ENCODE results near the gene ODF2L.
"Not testable (repeated sequence)": the region's sequence is repeated elsewhere in the genome, so short reads cannot be mapped to it uniquely, and the experiment has no call there.

The ODF2L gene

DNA sequence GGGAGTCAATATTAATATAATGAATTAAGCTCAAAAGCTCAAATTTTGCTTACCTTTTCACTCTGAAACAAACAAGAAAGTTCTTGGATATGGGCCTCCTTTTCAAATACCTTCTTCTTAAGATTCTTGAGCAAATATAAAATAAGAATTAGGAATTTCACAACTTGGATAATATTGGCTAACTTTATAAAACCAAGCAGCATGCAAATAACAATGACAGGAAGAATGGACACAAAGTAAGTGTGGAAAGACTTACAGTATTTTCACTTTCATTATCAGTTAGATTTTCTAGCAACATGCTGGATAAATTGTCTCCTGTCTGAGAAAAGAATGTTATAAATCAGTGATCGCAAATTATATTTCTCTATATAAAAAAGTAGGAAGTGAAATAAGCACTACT lies 13.2 kb downstream of the ODF2L start:
- no peak for DNase-seq

DNA sequence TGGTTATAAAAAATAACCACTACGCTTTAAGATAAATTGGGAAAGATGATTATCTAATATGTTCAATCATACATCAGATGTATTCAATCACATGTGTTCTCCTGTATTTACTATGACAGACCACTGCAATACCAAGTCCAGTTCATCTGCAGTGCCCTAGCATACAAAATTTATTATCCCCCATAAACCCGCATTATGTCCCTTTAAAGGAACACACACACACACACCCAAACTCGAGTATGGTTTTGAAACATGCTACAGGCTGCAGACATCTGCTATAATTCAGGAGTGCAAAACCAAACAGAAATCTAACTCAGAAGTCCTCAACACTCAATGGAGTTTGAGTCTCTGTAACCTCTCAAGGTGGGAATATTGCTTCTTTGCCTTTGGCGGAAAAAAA lies 14.9 kb downstream of the ODF2L start:
- no peak for DNase-seq

DNA sequence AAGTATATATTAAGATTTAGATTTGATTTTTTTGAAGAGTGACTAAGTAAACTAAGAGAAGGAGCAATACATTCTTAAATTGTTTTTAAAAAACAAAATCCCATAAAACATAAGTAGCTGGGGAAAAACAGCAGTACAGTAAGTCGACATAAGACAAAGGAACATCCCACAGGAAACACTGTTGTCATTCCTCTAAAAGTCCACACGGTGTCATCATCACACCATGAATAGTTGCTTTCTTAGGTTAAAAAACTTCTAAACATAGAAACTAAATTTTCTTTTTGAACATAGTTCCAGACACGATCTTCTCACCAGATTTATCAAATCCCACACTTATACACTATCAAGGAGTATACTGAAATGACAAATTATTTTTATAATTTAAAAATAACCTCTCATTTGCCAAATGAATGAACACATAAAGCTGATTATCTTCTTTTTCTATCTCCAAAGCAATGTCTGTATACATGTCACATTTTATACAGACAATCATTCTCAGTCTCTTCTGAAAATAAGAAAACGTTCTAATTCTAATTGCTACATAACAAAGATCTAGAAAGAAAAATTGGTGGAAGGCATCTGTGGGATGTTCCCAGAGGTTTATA lies 15.8 kb downstream of the ODF2L start:
- DNase-seq = peak; percentile 75

DNA sequence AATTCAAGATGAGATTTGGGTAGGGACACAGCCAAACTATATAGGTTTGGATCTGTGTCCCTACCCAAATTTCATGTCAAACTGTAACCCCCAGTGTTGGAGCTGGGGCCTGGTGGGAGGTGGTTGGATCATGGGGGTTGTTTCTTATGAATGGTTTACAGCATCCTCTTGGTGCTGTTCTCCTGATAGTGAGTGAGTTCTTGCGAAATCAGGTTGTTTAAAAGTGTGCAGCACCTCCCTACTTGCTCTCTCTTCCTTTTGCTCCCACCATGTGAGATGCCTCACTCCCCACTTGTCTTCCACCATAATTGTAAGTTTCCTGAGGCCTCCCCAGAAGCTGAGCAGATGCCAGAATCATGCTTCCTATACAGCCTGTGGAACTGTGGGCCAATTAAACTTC lies 17.3 kb downstream of the ODF2L start:
- no peak for DNase-seq

DNA sequence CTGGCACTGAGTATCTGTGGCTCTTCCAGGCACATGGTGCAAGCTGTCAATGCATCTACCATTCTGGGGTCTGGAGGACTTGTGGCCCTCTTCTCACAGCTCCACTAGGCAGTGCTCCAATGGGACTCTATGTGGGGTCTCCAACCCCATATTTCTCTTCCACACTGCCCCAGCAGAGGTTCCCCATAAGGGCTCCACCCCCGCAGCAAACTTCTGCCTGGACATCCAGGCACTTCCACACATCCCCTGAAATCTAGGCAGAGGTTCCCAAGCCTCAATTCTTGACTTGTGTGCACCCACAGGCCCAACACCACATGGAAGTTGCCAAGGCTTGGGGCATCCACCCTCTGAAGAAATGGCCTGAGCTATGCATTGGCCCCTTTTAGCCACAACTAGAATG lies 18.8 kb downstream of the ODF2L start:
- no peak for DNase-seq

DNA sequence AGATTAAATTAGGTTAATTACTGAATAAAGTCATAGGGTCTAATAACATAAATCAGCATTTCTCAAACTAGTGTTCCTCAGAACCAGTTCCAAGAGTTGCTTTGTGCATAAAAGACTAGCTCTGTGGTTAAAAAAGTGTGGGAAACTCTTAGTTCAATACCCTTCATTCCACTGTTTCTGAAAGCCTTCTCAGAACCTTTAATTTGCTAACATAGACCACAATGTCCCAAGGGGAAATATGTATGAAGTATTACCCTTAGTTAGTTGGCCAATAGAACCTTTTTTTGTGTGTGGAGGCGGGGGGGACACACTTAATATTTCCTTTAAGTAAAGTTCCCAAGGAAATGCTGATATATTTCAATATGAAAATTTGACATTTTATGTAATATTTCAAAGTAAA lies 20.4 kb downstream of the ODF2L start:
- DNase-seq = peak; percentile 67

DNA sequence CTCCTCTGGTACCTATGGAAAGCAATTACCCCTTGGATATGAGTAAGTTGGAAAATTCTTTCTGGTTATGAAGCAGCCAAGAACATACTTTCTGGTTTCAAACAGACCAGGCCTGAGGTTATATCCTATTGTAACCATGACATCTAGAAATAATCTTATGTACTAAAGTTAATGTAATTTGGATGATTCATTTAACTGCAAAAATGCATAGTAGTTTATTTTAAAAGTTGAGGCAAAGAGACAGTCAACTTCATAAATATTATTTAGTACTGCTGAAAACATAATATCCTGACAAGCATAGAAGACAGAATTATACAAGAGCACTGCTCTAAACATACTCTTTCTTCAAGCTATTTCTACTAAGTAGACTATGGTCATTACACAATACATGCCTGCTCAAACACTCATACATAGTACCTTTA lies 25.5 kb downstream of the ODF2L start:
- peak; percentile 88 for DNase-seq

DNA sequence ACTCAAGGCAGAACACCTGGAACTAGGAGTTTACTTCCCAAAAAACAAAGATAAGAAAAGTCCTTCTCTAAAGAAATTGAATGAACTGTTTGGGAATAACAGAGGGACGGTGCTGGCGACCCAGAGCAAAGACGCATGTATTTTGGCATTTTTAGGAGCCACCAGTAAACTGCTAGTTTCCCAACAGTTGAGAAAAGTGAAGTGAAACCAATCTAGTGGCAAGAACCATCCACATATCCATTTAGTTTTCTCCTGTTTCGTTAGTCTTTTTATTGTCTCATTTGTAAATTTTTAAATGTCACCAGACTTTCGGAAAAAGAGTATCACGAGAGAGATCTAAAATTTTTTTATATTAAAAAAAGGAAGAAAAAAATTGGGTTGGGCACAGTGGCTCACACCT lies 30.2 kb downstream of the ODF2L start:
- DNase-seq = no peak

DNA sequence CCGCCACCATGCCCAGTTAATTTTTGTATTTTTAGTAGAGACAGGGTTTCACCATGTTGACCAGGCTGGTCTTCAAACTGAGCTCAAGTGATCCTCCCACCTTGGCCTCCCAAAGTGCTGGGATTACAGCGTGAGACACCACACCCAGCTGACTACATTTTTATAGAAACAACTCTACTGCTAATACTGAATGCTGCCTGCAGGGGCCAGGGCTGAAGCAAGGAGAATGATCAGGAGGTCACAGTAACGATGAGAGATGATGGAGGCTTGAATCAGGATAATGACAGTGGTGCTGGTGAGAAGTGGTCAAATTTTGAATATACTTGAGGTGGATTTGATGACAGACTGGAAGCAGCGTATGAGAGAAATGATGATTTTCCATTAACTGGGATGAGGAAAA lies 33.3 kb downstream of the ODF2L start:
- no peak for DNase-seq

DNA sequence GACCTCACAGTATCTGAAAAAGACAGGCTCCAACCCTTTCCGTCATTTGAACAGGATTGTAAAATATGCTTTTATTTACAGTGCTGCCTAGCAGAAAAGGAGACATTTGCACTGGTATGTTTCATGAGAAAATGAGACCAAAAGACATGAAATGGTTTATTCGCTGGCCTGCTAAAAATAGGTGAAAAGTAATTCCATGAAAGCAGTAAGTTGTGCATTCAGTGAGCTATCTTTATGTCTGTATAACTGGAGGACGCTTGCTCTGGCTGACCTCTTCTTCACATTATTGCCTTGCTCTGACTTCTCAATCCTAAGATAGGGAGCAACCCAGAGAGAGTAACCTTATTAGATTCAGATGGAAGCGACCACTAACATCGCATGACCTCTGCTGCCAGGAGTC lies 38.3 kb downstream of the ODF2L start:
- no peak for DNase-seq

DNA sequence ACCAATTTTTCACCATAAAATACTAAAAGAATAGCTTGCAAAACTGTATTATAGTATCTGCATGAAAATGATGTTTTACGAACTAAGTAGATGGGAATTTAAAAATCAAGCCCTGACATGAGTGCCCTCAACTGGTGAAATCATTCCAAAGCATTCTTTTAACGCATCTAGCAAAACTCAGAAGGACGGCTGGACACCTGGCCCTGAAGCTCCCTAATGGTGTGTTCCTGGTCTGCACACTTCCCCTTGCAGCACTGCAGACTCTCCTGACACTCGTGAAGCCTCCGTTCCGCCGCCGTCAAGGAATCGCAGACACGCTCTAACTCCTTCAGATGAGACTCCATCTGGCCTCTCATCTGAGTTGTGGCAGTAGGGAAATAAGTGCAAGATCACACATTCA lies 39.9 kb downstream of the ODF2L start:
- DNase-seq = peak; percentile 25

DNA sequence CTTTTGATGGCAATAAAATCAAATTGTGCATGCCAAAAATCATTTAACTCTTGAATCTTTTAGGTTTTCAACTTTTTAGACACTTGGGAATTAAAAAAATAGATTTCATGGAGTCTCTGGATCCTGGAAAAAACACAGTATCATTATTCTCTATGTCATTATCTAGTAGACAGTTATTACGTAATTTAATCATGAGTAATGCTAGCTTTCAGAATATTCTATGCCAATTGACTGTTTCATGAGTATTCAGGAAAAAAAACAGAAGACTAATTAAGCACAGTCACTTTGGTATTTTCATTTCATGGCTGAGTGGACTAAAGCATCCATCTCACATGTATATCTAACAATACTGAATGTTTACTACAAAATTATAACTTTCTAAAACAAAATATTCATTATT lies 44.0 kb downstream of the ODF2L start:
- DNase-seq = peak; percentile 35

DNA sequence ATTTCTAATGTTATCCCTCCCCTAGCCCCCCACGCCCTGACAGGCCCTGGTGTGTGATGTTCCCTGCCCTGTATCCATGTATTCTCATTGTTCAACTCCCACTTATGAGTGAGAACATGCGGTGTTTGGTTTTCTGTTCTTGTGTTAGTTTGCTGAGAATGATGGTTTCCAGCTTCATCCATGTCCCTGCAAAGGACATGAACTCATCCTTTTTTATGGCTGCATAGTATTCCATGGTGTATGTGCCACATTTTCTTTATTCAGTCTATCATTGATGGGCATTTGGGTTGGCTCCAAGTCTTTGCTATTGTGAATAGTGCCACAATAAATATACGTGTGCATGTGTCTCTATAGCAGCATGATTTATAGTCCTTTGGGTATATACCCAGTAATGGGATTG lies 45.9 kb downstream of the ODF2L start:
- not testable (repeated sequence) for DNase-seq

DNA sequence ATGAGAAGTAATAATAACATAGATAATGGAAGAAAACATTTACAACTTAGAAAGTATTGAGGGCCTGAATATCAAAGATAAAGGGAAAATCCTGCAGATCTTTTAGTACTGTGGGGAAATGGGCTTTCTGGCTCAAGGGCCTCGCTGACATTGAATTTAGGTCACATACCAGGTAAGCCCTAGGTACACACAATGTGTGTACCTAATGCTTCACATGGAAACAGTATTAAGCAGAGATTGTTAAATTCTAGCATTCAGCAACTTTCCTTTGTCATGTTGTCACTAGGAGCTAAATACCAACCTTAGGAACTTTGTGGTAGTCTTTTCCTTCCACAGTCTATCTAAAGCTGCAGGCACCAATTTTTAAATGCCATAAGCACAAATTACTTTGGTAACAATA lies 49.7 kb downstream of the ODF2L start:
- no peak for DNase-seq

DNA sequence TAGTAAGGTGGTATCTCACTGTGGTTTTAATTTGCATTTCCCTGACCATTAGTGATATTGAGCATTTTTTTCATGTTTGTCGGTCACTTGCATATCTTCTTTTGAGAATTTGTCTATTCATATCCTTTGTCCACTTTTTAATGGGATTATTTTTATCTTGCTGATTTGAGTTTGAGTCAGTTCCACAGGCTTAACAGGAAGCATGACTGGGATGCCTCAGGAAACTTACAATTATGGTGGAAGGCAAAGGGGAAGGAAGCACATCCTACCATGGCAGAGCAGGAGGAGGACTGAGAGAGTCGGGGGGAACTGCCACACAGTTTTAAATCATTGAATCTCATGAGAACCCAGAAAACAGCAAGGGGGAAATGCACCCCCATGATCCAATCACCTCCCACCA lies 51.1 kb downstream of the ODF2L start:
- DNase-seq = no peak

DNA sequence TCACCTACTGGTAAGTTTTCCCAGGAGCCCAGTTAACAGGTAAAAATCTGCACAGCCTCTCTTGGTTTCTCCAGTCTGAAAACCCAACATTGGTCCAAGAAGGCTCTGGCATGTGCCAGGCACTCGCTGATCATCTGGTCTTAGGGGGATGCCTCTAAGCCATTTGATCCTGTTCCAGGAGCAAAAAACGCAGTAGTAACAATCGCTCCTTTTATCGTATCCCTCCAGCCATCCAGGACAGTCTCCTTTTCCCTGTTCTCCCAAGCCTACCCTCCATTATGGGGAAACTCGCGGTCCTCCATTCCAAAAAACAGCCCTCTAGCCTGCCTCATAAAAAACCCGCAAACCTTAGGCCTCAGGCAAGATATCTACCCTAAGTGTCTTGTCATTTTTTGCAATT lies 56.2 kb downstream of the ODF2L start:
- DNase-seq = no peak

DNA sequence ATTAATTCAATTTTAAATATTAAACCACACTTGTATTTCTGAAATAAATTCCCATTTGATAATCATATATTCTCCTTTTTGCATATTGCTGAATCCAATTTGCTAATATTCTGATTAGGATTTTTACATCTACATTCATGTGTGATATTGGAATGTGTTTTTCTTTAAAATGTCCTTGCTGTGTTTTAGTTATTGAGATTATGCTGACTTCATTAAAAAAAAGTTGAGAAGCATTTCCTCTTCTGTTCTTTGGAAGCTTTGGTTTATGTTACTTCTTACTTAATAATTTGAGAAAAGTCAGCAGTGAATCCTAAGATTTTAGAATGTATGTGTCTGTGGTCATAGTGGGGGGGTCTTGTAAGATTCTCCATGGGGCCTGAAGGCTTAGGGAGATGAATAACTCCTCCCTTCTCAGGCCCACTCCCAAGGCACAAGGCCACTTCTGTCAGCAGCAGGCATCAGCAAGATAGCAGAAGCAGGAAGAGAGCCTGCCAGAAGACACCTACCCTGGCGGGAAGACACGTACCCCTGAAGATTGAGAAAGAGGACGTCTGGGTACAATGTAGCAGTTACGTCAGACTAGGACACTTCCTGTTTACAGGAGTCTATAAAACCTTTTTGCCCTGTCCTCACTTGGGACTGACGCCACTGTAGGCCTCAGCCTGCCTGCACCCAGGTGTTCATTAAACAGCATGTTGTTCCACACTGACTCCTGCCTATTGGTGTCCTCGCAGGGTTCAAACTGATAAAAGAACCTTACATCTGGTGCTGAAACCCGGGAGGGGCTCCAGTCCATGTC lies 56.9 kb downstream of the ODF2L start:
- DNase-seq = no peak

DNA sequence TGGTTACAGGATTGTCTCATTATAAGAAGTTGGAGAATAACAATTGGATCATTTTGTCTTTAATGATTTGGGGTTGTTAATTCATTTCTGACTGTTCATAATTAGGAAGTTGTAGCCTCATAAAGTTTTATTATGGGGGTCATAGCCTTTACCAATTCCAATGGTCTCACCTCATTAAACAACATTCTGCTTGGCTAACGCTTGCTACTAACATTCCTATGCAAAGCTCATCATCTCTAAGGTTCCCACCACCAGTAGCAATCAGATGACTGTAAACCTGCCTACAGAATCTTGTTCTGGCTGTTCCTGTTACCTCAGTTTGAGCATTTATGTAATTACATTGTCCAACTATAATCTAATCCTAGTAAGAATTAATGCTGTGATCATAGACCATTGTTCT lies 60.2 kb downstream of the ODF2L start:
- DNase-seq = no peak

DNA sequence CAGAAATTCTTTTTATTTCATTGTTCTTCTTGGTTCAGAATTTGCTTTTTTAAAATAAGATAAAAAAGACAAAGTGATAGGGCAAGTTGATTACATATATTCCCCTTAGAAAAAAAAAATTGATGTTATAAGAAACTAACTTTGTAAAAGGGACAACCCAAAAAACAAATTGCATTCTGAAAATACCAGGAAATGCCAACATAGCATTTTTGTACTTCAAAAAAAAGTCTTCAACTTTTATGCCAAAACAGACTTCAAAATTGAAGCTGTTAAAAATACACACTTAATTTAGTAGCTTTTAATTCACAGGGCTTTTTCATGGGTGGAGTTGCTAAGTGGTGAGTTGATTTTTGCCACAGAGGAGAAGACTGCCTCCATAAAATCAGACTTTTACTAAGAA lies 70.9 kb downstream of the ODF2L start:
- DNase-seq = no peak

DNA sequence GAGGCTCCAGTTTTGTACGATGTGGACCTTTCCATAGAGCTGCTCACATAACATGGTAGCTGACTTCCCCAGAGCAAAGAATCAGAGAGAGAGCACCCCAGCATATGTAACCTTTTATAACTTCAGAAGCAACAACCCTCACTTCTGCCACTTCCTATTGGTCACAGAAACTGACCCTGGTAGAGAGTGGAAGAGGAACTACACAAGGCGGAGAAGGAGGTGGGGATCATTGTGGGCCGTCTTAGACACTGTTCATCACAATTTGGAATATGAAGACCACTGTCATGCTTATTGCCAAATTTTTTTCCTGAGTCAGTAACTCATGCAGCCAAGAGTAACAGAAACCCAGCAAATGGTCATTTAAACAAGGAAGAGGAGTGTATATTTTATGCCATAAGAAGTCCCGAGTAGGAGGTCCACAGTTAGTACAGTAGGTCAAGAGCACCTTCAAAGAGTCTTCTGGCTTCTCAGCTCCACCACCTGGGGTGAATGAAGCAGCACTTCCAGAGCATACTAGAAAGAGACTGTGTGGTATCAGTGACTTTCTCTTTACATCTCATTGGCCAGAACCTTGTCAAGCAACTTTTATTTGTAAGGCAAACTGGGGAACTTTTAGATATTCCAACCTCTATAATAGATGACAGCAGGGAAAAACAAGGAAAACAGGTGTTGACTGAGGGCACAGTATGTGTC lies 71.8 kb downstream of the ODF2L start:
- no peak for DNase-seq

DNA sequence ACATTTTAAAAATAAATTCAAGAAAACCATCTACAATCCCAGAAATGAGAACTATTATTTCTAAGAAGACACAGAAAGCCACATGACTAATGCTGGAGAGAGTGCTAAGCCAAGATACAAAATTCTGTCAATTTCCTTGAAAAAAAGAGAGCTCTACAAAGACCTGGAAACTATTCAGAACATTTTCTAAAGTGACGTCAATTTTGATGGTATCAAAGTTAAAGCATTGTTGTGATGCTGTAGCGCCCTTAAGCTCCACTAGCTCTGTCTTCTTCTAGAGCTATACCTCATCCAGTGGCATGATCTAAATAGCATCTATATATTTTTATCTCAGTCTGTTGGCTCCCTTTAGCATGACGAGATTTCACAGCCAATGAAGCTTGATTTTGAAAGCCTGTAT lies 73.9 kb downstream of the ODF2L start:
- DNase-seq = no peak

DNA sequence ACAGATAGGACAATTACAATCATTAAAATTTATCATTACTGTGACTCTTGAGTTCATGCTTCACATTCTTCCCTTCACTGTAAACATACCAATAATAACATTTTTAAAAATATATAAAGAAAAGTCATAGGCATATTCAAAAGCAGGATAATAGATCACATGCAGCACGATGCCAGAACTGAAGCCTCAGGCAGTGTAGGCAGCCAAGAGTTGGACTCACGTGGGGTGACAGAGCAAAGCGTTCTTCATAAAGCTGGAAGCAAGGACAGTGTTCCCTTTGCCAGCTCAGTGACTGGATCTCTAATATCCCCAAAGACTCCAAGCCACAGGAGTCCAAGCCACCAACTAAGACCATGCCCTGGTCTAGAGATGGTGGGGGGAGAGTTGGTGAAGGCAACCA lies 77.7 kb downstream of the ODF2L start:
- DNase-seq = no peak

DNA sequence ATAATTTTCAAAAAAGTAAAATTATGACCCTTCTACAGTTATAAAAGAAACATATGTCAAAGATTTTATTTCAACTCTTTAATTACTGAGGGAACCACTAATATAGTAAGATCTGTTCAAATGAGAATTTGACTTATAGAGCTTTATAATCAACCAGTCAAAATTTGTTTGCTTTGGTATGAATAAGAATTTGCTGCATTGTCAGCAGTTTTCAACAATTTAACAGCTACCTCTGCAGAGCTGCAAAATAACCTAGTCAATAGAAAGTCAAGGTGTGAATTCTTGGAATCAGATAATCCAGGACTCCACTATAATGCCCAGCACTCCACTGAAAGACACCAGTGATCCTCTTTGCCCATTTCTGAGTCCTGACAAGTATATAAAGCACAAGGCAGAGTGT lies 78.2 kb downstream of the ODF2L start:
- no peak for DNase-seq

DNA sequence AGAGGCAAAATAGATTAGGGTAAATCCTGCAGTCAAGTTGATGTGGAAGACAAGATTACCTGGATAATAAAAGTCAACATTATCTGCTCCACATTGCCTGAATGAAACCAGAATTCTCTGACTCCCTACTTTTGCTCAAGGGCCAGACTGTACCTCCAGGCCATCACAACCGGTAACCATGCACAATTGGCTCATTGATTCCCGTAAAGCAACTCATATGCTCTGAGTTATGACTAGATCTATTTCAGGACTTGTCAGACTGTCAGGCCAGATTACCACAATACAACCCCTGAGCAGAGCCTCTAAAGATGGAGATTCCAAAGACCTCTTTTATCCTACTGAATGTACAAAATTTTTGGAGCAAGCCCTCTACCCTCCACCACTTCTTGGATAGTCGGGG lies 90.4 kb downstream of the ODF2L start:
- DNase-seq = no peak

Measured in fibroblast of upper back skin (primary cell).